MG63 (cell line): Measurements from ENCODE around the gene CMTR1. TPM values are rescaled to one million over a fixed set of nuclear protein-coding genes. Genes with fewer than 3 reads are reported as not detected.
"Not testable (repeated sequence)": the region's sequence is repeated elsewhere in the genome, so short reads cannot be mapped to it uniquely, and the experiment has no call there.

Experiments
- DNase-seq: peaks from one replicate; pipeline ENCODE4 v3.0.0-alpha.2; 2020
- H3K27me3 ChIP-seq: fragments of 250-450 bp; sonication (Bioruptor Pico); 2 replicates; pipeline ENCODE4 v1.5.1; 2020; ENCODE audit warnings: mild to moderate bottlenecking, moderate library complexity
- H3K36me3 ChIP-seq: fragments of 250-450 bp; sonication (Bioruptor Pico); 2 replicates; pipeline ENCODE4 v1.5.1; 2020; ENCODE audit warnings: mild to moderate bottlenecking, moderate library complexity
- H3K4me3 ChIP-seq: fragments of 250-450 bp; sonication (Bioruptor Pico); 2 replicates; pipeline ENCODE4 v1.5.1; 2020; ENCODE audit warnings: mild to moderate bottlenecking, moderate library complexity
- H3K9me3 ChIP-seq: fragments of 250-450 bp; sonication (Bioruptor Pico); 2 replicates; pipeline ENCODE4 v1.5.1; 2020; ENCODE audit warnings: mild to moderate bottlenecking, moderate library complexity
- total RNA-seq: library from RNA; depleted of rRNA; stranded (reverse); fragments of >200 nt; shearing (Covaris generic); gene quantifications from 2 replicates; pipeline ENCODE4 v1.2.3, GENCODE V29; 2014; ENCODE audit warnings: low replicate concordance; rRNA removed

The CMTR1 gene, protein sequence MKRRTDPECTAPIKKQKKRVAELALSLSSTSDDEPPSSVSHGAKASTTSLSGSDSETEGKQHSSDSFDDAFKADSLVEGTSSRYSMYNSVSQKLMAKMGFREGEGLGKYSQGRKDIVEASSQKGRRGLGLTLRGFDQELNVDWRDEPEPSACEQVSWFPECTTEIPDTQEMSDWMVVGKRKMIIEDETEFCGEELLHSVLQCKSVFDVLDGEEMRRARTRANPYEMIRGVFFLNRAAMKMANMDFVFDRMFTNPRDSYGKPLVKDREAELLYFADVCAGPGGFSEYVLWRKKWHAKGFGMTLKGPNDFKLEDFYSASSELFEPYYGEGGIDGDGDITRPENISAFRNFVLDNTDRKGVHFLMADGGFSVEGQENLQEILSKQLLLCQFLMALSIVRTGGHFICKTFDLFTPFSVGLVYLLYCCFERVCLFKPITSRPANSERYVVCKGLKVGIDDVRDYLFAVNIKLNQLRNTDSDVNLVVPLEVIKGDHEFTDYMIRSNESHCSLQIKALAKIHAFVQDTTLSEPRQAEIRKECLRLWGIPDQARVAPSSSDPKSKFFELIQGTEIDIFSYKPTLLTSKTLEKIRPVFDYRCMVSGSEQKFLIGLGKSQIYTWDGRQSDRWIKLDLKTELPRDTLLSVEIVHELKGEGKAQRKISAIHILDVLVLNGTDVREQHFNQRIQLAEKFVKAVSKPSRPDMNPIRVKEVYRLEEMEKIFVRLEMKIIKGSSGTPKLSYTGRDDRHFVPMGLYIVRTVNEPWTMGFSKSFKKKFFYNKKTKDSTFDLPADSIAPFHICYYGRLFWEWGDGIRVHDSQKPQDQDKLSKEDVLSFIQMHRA
- total RNA-seq: 30.3 and 33.8 TPM in 2 replicates

DNA sequence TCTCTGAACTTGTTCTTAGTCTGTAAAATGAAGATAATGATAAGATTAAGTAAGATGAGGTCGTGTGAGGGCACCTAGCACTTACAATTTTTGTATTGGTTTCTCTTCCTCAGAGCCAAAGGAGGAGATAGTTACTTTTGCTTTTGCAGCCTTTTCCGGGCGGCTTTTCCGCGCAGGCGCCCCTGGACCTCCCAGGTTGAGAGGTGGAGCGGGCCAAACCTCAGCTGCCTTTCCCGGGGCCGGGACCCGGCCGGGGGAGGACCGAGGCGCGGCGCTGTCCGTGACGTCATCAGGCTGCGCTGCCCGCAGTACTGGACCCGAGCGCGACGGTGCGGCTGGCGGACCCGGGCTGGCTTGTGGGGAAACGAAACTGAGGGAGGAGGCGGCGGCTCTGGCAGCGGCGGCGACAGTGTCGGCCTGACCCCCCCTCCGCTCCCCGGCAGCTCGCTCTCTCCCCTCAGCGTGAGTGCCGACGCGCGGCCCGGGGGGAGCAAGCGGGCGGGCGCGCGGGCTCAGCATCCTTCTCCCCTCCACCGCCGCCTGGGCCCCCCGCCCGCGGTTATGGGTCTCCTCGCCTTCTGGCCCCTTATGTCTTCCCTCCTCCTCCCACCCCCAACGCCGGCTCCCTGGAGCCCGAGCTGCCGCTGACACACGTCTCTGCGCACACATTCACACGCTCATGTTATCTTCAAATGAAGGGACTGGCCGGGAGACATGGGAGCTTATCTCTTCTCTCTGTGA is at the start of gene CMTR1:
TSS of gene CMTR1 (plus strand) at position 306 of the 741 bp plus-strand sequence. CDS start 2,409 bp downstream, outside the sequence.
- Histone ChIP-seq H3K36me3 (peaks cover 16% of the 10 kb centered on the region), H3K9me3 (no peaks in the 10 kb centered on the region), H3K27me3 (no peaks in the 10 kb centered on the region), H3K4me3 (peak within 1 kb of the TSS; percentile 94)
- peak; percentile 94 for DNase-seq

DNA sequence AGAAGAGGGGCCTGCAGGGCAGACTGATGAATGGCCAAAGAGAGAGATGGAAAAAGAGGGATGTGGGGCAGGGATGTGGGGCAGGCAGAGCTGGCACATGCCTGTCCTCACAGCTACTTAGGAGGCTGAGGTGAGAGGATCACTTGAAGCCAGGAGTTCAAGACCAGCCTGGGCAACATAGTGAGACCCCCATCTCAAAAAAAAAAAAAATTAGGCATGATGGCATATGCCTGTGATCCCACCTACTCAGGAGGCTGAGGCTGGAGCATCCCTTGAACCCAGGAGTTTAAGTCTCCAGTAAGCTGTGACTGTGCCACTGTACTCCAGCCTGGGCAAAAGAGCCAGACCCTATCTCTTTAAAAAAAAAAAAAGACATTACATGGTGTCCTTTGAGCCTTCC is 44.4 kb upstream of the CMTR1 start:
- H3K36me3 ChIP-seq: peaks cover 10% of the 10 kb centered on the region
- H3K9me3 ChIP-seq: no peaks in the 10 kb centered on the region
- DNase-seq: no peak
- H3K27me3 ChIP-seq: no peaks in the 10 kb centered on the region
- H3K4me3 ChIP-seq: no peak overlapping the region

DNA sequence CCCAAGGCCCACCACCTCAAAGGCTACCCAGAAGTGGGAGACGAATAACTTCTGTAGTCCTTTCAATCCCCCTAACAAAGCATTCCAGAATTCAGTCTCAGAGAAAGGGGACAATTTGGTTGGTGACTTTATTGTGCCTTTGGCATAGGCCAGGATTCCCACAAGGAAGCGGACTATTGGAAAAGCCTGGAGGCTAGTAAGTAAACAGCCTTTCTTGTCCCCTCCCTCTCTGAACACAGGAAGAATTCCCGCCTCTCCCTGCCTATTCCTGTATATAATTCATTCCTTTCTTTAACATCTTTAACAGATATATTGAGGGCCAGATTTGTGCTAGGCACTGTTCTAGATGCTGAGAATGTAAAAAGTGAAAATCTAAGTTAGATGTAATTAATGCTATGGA is 43.2 kb upstream of the CMTR1 start:
- no peak overlapping the region for H3K4me3 ChIP-seq
- H3K36me3 ChIP-seq: peaks cover 10% of the 10 kb centered on the region
- H3K9me3 ChIP-seq: no peaks in the 10 kb centered on the region
- H3K27me3 ChIP-seq: no peaks in the 10 kb centered on the region
- DNase-seq: no peak

DNA sequence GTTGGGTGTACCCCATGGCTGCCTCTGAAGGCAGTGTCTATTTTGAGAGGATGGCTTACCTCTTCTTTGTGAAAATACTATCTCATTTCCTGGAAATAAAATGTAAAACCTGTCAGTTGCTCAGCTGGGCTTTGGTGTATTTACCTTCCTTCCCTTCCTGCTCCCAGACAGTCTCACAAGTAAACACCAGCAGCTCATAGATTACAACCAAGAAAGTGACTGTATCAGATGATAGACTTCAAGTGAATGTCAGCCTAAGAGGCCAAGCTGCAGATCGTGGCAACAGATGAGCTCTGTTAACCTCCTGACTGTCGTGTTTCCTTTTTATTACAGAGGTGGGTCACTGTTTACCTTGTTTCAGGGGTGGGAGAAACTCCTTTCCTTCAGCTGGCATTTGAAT is 41.9 kb upstream of the CMTR1 start:
- no peak overlapping the region for H3K4me3 ChIP-seq
- no peak for DNase-seq
- H3K36me3 ChIP-seq: peaks cover 10% of the 10 kb centered on the region
- no peaks in the 10 kb centered on the region for H3K9me3 ChIP-seq
- H3K27me3 ChIP-seq: no peaks in the 10 kb centered on the region

DNA sequence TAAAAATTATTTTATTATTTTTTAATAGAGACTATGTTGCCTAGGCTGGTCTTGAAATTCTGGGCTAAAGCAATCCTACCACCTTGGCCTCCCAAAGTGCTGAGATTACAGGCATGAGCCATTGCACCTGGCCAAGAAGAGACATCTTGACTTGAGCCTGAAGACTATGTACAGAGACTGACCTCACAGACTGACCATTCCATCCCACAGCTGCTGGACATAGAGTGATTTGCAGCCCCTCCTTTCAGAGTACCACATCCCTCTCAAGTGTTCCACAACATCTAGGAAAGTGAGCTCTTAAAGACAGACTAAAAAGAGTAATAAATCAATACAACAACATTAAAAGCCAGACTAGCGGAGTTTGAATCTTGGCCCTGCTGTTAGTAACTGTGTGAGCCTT is 40.2 kb upstream of the CMTR1 start:
- no peaks in the 10 kb centered on the region for H3K9me3 ChIP-seq

DNA sequence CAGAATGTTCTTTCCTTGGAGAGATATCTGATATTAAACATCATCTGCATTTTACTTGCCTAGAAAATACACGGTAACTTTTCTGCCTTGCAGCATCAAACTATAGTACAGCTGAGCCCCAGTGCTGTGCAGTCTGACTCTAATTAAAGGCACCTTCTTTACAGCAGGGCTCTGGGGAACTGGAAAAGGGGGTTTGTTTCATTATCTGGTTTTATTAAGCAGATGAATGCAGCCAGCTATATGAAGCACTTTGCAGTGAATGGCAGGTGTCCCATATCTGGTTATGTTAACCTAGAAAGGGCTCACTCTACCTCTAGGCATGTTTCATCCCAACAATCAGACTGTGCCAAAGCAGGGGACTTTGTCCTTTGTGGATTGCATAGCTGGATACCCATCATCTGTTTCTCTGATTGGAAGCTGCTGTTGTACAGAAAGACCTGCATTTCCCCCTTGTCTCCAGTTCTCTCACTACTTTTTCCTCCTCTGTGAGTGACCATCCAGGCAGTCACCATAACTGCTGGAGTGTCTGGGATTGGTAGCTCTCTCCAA is 39.6 kb upstream of the CMTR1 start:
- Histone ChIP-seq H3K27me3 (no peaks in the 10 kb centered on the region), H3K36me3 (peaks cover 10% of the 10 kb centered on the region), H3K4me3 (no peak overlapping the region), H3K9me3 (no peaks in the 10 kb centered on the region)
- DNase-seq: no peak

More for the DNA sequence above, 40.2 kb upstream of the CMTR1 start:
- Histone ChIP-seq H3K4me3 (no peak overlapping the region), H3K27me3 (no peaks in the 10 kb centered on the region), H3K36me3 (peaks cover 10% of the 10 kb centered on the region)
- no peak for DNase-seq

DNA sequence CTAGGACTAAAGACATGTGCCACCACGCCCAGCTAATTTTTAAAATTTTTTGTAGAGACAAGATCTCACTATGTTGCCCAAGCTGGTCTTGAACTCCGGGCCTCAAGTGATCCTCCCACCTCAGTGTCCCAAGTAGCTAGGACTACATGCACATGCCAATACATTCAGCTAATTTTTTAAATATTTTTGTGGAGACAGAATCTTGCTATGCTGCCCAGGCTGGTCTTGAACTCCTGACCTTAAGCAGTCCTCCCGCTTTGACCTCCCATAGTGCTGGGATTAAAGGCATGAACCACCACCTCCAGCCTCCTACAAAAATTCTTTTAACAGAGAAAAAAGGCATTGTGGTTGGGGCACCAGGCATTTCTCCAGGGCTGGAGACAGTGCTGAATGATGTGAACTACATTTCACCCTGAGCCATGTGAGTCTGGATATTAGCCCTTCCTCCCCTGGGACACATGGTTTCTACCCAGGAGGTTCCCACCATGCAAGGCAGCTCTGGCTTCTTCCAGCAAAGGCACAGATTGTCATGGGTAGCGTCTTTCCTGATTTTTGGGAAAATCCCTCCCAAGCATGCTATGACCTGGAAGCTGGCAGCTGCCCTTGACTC is 36.3 kb upstream of the CMTR1 start:
- no peak overlapping the region for H3K4me3 ChIP-seq
- peak; percentile 15 for DNase-seq
- no peaks in the 10 kb centered on the region for H3K27me3 ChIP-seq
- H3K9me3 ChIP-seq: no peaks in the 10 kb centered on the region
- peaks cover 8% of the 10 kb centered on the region for H3K36me3 ChIP-seq

DNA sequence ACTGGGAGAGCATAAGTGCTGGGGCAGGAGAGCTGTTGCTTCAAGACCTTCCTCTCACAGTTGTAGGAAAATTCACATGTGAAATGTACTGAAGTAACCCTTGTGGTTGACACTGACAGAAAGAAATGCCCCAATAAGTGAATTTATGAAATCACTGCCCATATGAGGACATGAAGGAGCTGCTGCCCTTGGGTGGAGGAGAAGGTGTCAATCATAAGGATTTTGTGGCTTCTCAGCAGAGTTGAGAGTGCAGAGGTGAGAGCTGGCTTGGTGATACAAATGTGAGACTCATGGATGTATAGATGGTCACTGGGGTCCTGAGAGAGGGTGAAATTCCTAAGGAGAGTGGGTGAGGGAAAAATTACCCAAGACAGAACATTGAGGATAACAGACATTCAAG is 33.9 kb upstream of the CMTR1 start:
- no peaks in the 10 kb centered on the region for H3K9me3 ChIP-seq
- no peaks in the 10 kb centered on the region for H3K36me3 ChIP-seq
- DNase-seq: no peak
- H3K4me3 ChIP-seq: no peak overlapping the region
- H3K27me3 ChIP-seq: no peaks in the 10 kb centered on the region

DNA sequence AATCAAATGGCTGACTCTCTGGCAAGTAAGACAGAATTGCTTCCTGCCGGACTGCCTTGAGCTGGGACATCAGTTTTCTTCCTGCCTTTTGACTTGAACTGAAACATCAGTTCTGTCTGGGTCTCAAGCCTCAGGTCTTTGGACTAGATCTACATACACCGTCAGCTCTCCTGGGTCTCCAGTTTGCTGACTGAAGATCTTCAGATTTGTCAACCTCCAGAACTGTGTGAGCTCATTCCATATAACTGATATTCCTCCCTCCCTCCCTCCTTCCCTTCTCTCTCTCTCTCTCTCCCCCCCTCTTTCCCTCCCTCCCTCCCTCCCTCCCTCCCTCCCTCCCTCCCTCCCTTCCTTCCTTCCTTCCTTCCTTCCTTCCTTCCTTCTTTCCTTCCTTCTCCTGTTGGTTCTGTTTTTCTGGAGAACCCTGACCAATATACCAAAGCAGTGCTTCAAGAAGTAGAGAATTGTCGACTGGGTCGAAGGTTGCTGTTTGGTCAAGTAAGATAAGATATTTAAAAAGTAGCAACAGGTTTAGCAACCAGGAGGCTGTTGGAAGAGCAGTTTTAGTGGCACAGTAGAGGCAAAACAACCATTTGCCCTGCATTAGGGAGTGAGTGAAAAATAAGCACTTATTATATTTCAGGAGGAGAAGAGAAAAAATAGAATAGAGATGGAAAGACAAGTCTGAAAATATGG is 33.1 kb upstream of the CMTR1 start:
- no peaks in the 10 kb centered on the region for H3K27me3 ChIP-seq
- DNase-seq: no peak
- no peak overlapping the region for H3K4me3 ChIP-seq
- H3K36me3 ChIP-seq: no peaks in the 10 kb centered on the region
- H3K9me3 ChIP-seq: no peaks in the 10 kb centered on the region

DNA sequence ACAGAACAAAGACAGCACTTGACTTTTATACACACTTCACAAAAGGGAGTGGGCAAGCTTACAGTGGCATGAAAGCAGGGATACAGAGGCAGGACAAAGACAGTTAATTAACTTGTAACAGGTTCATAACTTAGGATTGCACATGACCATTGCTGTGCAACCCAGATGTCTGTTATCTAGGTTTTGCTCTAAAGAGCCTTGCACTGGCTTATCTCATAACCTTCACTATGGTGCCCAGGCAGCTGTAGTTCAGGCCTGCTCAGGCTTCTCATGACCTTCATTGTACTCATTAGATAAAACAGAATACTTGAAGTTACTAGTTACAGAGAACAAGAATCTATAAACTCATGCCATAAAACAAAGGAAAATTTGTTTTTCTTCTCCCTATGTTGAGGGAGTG is 31.4 kb upstream of the CMTR1 start:
- H3K36me3 ChIP-seq, H3K27me3 ChIP-seq, H3K4me3 ChIP-seq, H3K9me3 ChIP-seq, DNase-seq: not testable (repeated sequence)

DNA sequence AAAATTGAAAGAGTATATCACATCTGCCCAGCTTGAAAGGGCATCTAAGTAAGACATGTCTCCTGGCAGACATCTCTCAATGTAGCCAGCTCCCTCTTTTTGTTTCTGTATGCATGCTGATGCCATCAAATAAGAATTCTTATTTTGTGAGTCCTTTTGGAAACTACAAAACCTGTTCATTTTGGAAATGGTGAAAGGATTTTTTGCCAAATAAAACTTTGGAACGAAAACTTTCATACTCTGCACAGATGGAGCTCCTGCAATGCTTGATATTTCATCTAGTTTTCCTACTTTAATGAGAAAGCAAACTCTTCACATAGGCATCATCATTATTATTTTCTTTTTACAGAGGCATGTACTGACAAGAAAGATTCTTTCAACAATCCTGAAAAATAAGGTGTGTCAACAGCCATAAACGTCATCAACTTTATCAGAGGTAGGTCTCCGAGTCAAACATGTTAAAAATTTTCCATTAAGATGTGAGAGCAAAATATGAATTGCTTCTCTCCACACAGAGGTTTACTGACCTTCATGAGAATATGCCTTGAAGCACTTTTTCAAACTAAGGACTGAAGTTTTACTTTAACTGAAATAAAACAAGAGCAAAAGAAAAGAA is 26.2 kb upstream of the CMTR1 start:
- no peak overlapping the region for H3K4me3 ChIP-seq
- no peaks in the 10 kb centered on the region for H3K27me3 ChIP-seq
- H3K36me3 ChIP-seq: no peaks in the 10 kb centered on the region
- DNase-seq: no peak
- no peaks in the 10 kb centered on the region for H3K9me3 ChIP-seq

DNA sequence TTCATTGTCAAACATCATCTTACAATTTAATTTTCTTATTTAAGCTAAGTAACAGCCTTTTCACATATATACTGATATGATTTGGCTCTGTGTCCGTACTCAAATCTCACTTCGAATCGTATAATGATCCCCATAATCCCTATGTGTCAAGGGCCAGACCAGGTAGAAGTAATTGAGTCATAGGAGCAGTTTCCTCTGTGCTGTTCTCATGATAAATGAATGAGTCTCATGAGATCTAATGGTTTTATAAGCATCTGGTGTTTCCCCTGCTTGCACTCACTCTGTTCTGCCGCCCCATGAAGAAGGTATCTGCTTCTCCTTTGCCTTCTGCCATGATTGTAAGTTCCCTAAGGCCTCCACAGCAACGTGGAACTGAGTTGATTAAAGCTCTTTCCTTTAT is 25.1 kb upstream of the CMTR1 start:
- H3K36me3 ChIP-seq: no peaks in the 10 kb centered on the region
- H3K27me3 ChIP-seq: no peaks in the 10 kb centered on the region
- H3K4me3 ChIP-seq: no peak overlapping the region
- no peak for DNase-seq
- H3K9me3 ChIP-seq: no peaks in the 10 kb centered on the region

DNA sequence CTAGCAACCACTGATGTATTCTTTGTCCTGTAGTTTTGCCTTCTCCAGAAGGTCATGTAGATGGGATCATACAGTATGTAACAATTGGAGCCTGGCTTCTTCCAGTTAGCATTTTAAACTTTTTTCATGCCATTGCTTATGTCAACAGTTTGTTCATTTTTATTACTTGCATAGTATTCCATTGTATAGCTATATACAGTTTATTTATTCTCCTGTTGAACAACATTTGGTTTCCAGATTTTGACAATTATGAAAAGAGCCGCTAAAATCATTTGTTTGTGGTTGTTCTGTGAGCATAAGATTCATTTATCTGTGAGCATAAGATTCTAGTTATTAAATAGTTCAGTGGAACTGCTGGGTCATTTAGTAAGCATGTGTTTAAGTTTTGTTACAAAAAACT is 23.5 kb upstream of the CMTR1 start:
- DNase-seq: no peak
- Histone ChIP-seq H3K9me3 (no peaks in the 10 kb centered on the region), H3K4me3 (no peak overlapping the region), H3K36me3 (no peaks in the 10 kb centered on the region), H3K27me3 (no peaks in the 10 kb centered on the region)

DNA sequence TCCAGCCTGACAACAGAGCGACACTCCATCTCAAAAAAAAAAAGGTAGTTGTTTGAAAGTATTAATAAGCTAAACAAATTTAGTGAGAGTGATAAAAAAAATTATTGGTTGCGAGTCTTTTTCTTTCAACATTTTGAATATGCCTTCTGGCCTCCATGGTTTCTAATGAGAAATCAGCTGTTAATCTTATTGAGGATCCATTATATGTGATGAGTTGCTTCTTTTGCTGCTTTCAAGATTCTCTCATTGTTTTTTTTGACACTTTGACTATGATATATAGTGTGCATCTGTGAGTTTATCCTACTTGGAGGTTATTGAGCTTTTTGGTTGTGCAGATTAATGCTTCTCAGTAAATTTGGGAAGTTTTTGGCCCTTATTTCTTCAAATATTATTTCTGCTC is 15.6 kb upstream of the CMTR1 start:
- Histone ChIP-seq H3K36me3 (no peaks in the 10 kb centered on the region), H3K9me3 (peaks cover 8% of the 10 kb centered on the region; the same call in 1 of the 2 replicates), H3K27me3 (no peaks in the 10 kb centered on the region), H3K4me3 (no peak overlapping the region)
- DNase-seq: no peak

DNA sequence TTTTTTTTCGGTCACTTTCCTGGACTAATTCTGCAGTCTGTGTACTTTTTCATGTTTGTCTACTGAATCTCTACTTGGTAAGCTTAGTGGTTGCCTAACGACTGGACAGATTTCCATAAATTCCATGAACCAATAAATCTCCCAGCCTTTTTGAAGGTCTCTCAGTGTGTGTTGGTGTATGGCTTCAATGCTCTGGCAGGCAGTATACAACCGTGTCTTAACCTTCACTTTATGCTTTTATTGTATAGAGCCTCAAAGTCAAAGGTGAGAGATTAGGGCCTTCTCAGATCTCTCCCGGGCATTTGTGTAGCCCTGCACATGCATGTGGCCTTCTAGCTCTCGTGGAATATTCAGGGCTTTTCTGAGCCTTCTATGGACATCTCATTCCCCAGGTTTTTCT is 14.3 kb upstream of the CMTR1 start:
- no peaks in the 10 kb centered on the region for H3K27me3 ChIP-seq

More for the DNA sequence above, 14.3 kb upstream of the CMTR1 start:
- H3K9me3 ChIP-seq: peaks cover 8% of the 10 kb centered on the region; the same call in 1 of the 2 replicates
- no peak for DNase-seq
- no peak overlapping the region for H3K4me3 ChIP-seq
- no peaks in the 10 kb centered on the region for H3K36me3 ChIP-seq
